Cardiac fibroblast (primary cell): ENCODE data around the gene D2HGDH.

Experiments used
- DNase-seq, 2 donors: peaks; one replicate each; pipeline versions ENCODE4 v3.0.0 to v3.0.0-alpha.2; 2010; ENCODE audit warnings: low read depth in 2 of 2
- H3K4me3 ChIP-seq, 2 donors: replicated peaks in 1 of 2; 1 replicate in 1 of 2; 2 replicates in 1 of 2; pipeline ENCODE4 v1.5.1; 2011; ENCODE audit warnings: low read depth in 2 of 2, low read length in 2 of 2, mild to moderate bottlenecking in 2 of 2, moderate library complexity in 1 of 2
- TF ChIP-seq, protein P1 (sequence below): IDR thresholded peaks from one replicate; pipeline ENCODE4 v1.5.1; 2011; ENCODE audit warnings: low read depth, mild to moderate bottlenecking, low read length, inconsistent platforms

The D2HGDH gene

DNA sequence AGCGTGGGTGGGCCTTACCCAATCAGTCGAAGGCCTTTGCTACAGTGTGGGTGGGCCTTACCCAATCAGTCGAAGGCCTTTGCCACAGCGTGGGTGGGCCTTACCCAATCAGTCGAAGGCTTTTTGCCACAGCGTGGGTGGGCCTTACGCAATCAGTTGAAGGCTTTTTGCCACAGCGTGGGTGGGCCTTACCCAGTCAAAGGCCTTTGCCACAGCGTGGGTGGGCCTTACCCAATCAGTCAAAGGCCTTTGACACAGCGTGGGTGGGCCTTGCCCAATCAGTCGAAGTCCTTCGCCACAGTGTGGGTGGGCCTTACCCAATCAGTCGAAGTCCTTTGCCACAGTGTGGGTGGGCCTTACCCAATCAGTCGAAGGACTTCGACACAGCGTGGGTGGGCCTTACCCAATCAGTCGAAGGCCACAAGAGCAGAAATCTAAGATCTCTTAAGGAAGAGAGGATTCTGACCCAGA is 25.9 kb downstream of the D2HGDH start:
- TF ChIP-seq, protein P1, sequence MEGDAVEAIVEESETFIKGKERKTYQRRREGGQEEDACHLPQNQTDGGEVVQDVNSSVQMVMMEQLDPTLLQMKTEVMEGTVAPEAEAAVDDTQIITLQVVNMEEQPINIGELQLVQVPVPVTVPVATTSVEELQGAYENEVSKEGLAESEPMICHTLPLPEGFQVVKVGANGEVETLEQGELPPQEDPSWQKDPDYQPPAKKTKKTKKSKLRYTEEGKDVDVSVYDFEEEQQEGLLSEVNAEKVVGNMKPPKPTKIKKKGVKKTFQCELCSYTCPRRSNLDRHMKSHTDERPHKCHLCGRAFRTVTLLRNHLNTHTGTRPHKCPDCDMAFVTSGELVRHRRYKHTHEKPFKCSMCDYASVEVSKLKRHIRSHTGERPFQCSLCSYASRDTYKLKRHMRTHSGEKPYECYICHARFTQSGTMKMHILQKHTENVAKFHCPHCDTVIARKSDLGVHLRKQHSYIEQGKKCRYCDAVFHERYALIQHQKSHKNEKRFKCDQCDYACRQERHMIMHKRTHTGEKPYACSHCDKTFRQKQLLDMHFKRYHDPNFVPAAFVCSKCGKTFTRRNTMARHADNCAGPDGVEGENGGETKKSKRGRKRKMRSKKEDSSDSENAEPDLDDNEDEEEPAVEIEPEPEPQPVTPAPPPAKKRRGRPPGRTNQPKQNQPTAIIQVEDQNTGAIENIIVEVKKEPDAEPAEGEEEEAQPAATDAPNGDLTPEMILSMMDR = no peak
- no peak for DNase-seq
- H3K4me3 ChIP-seq = no peak overlapping the region

DNA sequence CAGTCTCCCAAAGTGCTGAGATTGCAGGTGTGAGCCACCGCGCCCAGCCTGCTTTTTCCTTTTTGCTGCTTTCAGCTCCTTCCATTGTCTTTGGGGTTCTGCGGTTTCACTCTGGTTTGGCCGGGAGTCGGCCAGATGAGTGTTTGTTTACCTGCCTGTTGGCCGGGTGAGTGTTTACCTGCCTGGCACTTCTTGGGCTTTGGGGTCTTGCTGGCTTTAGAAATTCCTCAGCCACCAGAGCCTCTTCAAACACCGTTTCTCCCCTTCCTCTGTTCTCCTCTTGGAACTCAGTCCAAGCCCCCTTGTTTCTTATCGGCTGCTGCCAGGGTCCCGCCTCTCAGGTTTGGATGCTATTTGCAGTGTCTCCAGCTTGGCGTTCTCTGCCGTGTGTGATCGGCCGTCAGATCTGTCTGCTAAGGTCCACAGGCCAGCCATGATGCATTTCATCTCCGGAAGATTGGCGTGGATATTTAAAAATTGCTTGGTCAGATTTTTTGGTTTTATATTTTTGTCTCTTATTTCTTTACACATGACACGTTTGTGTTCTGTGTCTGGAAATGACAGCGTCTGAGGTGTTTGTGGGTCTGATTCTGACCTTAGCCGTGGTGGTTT is 28.0 kb downstream of the D2HGDH start:
- TF ChIP-seq, protein P1 = no peak
- no peak overlapping the region for H3K4me3 ChIP-seq
- no peak for DNase-seq

DNA sequence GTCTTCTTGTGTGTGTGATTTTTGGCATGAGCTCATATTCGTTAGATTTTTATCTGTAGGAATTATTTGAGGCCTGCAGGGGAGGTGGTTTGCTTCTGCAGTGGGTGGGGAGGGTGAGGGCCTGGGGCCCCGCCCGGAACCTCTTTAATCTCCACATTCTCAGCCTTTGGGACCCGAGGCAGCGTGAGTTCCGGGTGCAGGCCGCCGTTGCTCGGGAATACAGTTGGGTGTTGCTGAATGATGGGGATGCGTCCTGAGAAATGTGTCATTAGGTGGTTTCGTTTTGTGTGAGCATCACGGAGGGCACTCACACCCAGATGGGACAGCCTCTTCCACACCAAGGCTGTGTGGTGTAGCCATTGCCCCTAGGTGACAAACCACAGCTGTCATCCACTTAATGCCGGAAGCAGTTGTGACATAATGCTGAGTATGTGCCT is 28.5 kb downstream of the D2HGDH start:
- no peak overlapping the region for H3K4me3 ChIP-seq
- no peak for DNase-seq
- TF ChIP-seq, protein P1 = no peak

DNA sequence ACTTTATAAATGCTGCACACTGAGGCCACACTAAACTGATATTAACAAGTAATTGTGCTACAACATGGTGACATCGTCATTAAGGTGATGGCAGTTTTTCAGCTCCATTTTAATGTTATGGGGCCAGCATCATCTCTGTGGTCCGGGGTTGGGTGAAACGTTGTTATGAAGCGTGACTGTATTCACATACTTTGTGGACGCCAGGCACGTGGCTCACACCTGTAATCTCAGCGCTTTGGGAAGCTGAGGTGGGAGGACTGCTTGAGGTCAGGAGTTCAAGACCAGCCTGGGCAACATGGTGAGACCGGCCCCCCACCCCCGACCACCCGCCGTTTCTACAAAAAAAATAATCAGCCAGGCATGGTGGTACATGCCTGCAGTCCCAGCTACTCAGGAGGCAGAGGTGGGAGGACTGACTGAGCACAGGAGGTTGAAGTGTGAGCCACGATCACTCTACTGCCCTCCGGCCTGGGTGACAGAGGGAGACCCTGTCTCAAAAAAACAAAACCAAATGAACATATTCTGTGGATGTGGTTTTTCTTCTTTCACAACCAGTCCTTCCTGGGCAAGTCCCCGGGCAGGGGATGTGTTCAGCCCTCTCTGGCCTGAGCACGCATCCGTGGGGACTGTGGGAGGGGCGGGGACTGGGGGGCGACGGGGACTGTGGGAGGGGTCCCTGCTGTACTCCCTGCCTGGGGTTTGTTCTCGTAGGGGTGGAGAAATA is 29.3 kb downstream of the D2HGDH start:
- no peak overlapping the region for H3K4me3 ChIP-seq
- DNase-seq = no peak
- TF ChIP-seq, protein P1 = no peak

DNA sequence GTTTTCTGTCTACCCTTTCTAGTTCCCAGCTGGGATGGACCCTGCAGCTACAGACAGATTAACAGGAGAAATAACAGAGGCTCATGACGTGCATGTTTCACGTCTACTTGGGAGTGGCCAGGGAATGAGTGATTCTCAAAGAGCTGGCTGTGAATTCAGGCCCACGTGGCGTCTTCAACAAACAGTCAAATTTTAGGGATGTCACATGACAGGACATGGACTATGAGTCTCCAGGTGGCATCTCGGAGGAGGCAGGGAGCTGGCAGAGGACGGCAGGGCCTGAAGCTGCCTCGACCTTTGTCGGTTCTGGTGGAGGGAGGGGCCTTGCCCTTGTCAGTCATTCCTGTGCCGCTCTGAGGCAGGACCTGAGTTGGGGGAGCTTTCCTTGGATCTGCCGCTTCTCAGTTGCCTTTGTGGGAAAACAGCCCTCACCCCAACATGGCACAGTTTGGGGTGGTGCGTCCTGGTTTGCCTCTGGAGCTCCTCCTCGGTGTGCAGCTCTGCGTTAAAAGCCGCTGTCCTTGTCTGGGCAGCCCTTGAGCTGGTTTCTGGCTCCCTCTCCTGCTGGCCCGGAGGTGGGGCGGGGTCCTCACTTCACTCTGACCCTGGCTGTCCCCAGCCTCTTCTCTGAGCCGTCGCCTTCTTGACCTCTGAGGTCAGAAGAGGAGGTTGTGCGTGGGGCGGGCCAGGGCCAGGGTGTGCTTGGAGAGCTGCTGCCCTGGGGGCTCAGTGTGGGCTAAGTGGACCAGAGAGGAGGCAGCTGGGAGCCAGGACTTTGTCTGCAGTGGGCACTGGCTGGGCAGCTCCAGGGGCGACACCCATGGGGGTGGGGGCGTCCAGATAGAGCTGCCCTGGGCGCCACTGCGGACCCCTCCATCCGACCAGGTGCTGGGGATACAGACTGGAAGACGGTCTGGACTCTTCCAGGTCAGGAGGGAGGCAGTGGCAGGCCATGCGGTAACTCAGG is 30.1 kb downstream of the D2HGDH start:
- no peak for DNase-seq
- TF ChIP-seq, protein P1 = no peak
- H3K4me3 ChIP-seq = no peak overlapping the region

DNA sequence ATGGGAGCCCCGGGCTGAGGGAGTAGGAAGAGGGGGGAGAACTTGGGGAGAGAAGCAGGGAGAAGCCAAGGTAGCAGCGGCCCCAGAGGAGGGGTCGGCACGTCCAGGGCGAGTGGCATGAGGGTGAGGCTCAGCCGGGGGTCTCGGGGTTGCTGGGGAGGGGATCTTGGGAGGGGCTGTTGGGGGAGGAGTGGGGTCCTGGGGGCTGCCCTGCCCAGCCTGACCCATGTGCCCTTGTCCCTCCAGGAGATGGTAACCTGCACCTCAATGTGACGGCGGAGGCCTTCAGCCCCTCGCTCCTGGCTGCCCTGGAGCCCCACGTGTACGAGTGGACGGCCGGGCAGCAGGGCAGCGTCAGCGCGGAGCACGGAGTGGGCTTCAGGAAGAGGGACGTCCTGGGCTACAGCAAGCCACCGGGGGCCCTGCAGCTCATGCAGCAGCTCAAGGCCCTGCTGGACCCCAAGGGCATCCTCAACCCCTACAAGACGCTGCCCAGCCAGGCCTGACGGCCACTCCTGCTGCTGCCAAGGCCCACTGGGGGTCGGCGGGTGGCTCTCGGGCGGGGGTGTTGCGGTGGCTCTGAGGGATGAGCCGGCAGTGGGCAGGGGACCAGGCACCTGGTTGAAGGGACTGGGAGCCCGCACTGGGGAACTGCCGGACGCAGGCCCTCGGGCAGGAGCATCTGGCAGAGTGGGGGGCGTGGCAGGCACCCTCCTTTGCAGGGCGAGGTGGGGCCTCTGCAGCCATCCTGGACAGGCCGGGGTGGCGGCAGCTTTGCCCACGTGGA is 33.2 kb downstream of the D2HGDH start:
- TF ChIP-seq, protein P1 = no peak
- H3K4me3 ChIP-seq = no peak overlapping the region
- DNase-seq = no peak
